ENCODE data around the gene KLHL17.

- TF ChIP-seq ZNF282 (CRISPR knock-in tag; IDR thresholded peaks at IDR 0.05) (no peak), NR2C2 (CRISPR knock-in tag; IDR thresholded peaks at IDR 0.05) (0 out of 2 replicates have a peak, but pooled peaks have one; percentile 37), NR2C2 (tag; IDR thresholded peaks at IDR 0.05) (peak; percentile 35), POLR2A (conservative IDR thresholded peaks at IDR 0.05) (peak; percentile 92), YY1 (IDR thresholded peaks at IDR 0.05; ENCODE audit: borderline replicate concordance in 1 of 3, control insufficient read depth in 1 of 3, extremely low read depth in 1 of 3, insufficient read depth in 3 of 3, insufficient read length in 1 of 3, insufficient replicate concordance in 2 of 3, low read depth in 1 of 3, low read length in 2 of 3) (peak; percentile 68 to 95 (median 92)), LARP7 (IDR thresholded peaks at IDR 0.05) (no peak), CTBP1 (IDR thresholded peaks at IDR 0.05; ENCODE audit: borderline replicate concordance) (0 out of 2 replicates have a peak, but pooled peaks have one; percentile 14)
These were observed 1.3 kb upstream of the KLHL17 start, which contains the start of gene NOC2L for GRCh38 chr1:958823-959730.
